ENCODE data around the gene OR4C11.

DNA sequence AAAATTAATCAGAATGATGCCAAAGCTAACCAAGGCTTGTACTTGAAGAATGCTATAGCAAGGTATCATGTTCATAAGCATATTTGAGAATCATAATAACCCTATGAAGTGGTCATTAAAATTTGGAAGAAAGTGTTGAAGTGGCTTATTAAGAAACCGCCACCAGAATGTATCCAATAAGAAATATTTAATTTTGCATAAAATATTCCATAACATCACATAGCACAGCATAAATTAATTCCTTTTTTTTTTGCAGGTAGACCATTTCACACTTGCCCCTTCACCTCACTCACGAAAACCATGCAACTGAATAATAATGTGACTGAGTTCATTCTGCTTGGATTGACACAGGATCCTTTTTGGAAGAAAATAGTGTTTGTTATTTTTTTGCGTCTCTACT is 35.6 kb downstream of the OR4C11 start, which contains the start of gene OR4C16:
- TF ChIP-seq ELF4 (CRISPR knock-in tag; IDR thresholded peaks at IDR 0.05; ENCODE audit: low read depth) (no peak), MAX (CRISPR knock-in tag; IDR thresholded peaks at IDR 0.05) (no peak), CTCF (IDR thresholded peaks at IDR 0.05) (no peak)
